K562 (cell line): Measurements from ENCODE around the gene PARD3. TPM values are rescaled to one million over a fixed set of nuclear protein-coding genes. Genes with fewer than 3 reads are reported as not detected.

Experiments
- ATAC-seq: fragments of 200-7000 bp; cut with Tn5 transposase; 3 replicates; pipeline ENCODE4 v1.9.1; 2020; ENCODE audit warnings: moderate library complexity
- BruUV-seq: library from RNA; stranded (reverse); fragments of 400-500 nt; replicated peaks from 2 replicates; lab custom pipeline; 2021; lab: Mats Ljungman, UMichigan
- CTCF ChIA-PET: fragments of 300-600 bp; formaldehyde crosslinking; extraction: SDS; loops from one replicate; lab custom pipeline; 2021; ENCODE audit warnings: low intra/inter-chr PET ratio; lab: Yijun Ruan, JAX
- POLR2A ChIA-PET: fragments of 300-600, 350-650 bp; sonication (Branson Sonifier 250); formaldehyde crosslinking; extraction: SDS; loops from one replicate; lab custom pipeline; 2021; ENCODE audit warnings: antibody characterized with exemption, inconsistent platforms; lab: Yijun Ruan, JAX
- DNase-seq, 4 experiments: peaks; one replicate each; pipeline versions ENCODE4 v3.0.0 to v3.0.0-alpha.2; 2011 to 2018; ENCODE audit warnings: low spot score in 3 of 4, mixed read lengths in 3 of 4; ENCODE audit errors: extremely low read depth in 1 of 4
- FAIRE-seq: peaks from 2 replicates; lab custom pipeline; 2011; peaks lifted over from hg19 to GRCh38; lab: Jason Lieb, UNC
- H2AFZ ChIP-seq: 2 replicates; pipeline ENCODE4 v1.6.0; 2011; ENCODE audit warnings: low read depth, low read length, control low read depth, inconsistent platforms
- H3K27ac ChIP-seq: fragments of 200-600 bp; 3 replicates; pipeline ENCODE4 v1.8.0; 2011; ENCODE audit warnings: low read depth, mild to moderate bottlenecking, control low read depth, inconsistent platforms, low read length, moderate library complexity, mixed read lengths; ENCODE audit errors: extremely low read depth
- H3K27me3 ChIP-seq, 2 experiments: fragments of 300-600 bp in 1 of 2; 2 replicates in 1 of 2; 3 replicates in 1 of 2; pipeline versions ENCODE4 v1.6.0 to v1.8.0; 2011; ENCODE audit warnings: inconsistent platforms in 2 of 2, low read length in 2 of 2, mild to moderate bottlenecking in 1 of 2, mixed read lengths in 1 of 2, moderate library complexity in 1 of 2; ENCODE audit not compliant: control insufficient read depth in 2 of 2, insufficient read depth in 2 of 2
- H3K36me3 ChIP-seq: fragments of 300-600 bp; 3 replicates; pipeline ENCODE4 v1.8.0; 2011; ENCODE audit warnings: mild to moderate bottlenecking, low read length, inconsistent platforms; ENCODE audit not compliant: control insufficient read depth, insufficient read depth
- H3K4me1 ChIP-seq, 2 experiments: fragments of 200-600 bp in 1 of 2; replicated peaks in 1 of 2; 2 replicates in 1 of 2; 3 replicates in 1 of 2; pipeline versions ENCODE4 v1.5.1 to v1.8.0; 2011; ENCODE audit warnings: inconsistent platforms in 2 of 2, low read length in 2 of 2, mild to moderate bottlenecking in 1 of 2, mixed read lengths in 1 of 2, moderate library complexity in 1 of 2; ENCODE audit not compliant: control insufficient read depth in 2 of 2, insufficient read depth in 2 of 2
- H3K4me2 ChIP-seq: 2 replicates; pipeline ENCODE4 v1.6.1; 2011; ENCODE audit warnings: low read length, control low read depth, inconsistent platforms, mixed read lengths; ENCODE audit not compliant: insufficient read depth
- H3K4me3 ChIP-seq: fragments of 200-600 bp; sonication (generic), shearing (Covaris generic); 2 replicates; pipeline ENCODE4 v1.5.1; 2016; ENCODE audit warnings: control low read depth, inconsistent platforms
- H3K79me2 ChIP-seq: fragments of 200-600 bp; 3 replicates; pipeline ENCODE4 v1.8.0; 2011; ENCODE audit warnings: low read length, inconsistent platforms; ENCODE audit not compliant: control insufficient read depth, insufficient read depth
- H3K9ac ChIP-seq, 2 experiments: 2 replicates each; pipeline versions ENCODE4 v1.6.0 to v1.6.1; 2011; ENCODE audit warnings: low read depth in 2 of 2, low read length in 2 of 2, control low read depth in 1 of 2, inconsistent platforms in 1 of 2, mild to moderate bottlenecking in 1 of 2, mixed read lengths in 1 of 2; ENCODE audit not compliant: insufficient read depth in 1 of 2
- H3K9me1 ChIP-seq: one replicate; pipeline ENCODE4 v1.6.0; 2011; ENCODE audit warnings: inconsistent platforms, mild to moderate bottlenecking, low read length, moderate library complexity; ENCODE audit not compliant: control insufficient read depth, insufficient read depth
- H3K9me3 ChIP-seq: replicated peaks from 2 replicates; pipeline ENCODE4 v1.5.1; 2011; ENCODE audit warnings: low read depth, low read length, inconsistent platforms; ENCODE audit not compliant: control insufficient read depth, insufficient read depth
- H4K20me1 ChIP-seq: replicated peaks from 2 replicates; pipeline ENCODE4 v1.6.1; 2011; ENCODE audit warnings: low read length, inconsistent platforms, mixed read lengths; ENCODE audit not compliant: control insufficient read depth, insufficient read depth
- ASH1L ChIP-seq: fragments of 450-650 bp; IDR thresholded peaks from 2 replicates; pipeline ENCODE4 v1.6.1; 2018; ENCODE audit warnings: borderline replicate concordance, mild to moderate bottlenecking, low read depth; ENCODE audit not compliant: partially characterized antibody
- BRCA1 ChIP-seq, 2 experiments: fragments of 450-650 bp in 1 of 2; sonication (generic) in 1 of 2; formaldehyde crosslinking in 1 of 2; IDR thresholded peaks; 2 replicates each; pipeline versions ENCODE4 v1.5.0 to v1.6.1; 2017 to 2020; ENCODE audit warnings: mild to moderate bottlenecking in 1 of 2, missing genetic modification reagents in 1 of 2
- CBX8 ChIP-seq: fragments of 200-600 bp; sonication (generic); IDR thresholded peaks from 2 replicates; pipeline ENCODE4 v1.6.1; 2012; ENCODE audit warnings: borderline replicate concordance, mixed run types, low read depth, mild to moderate bottlenecking, moderate library complexity, mixed read lengths, low read length, control low read depth, inconsistent platforms; ENCODE audit not compliant: poor library complexity, severe bottlenecking; ENCODE audit errors: extremely low read depth
- KAT2B ChIP-seq: IDR thresholded peaks from one replicate; pipeline ENCODE4 v1.6.1; 2012; ENCODE audit warnings: low read depth, mild to moderate bottlenecking, control low read depth, inconsistent platforms, low read length, moderate library complexity
- KLF10 ChIP-seq: fragments of 250-450 bp; sonication (Bioruptor Pico); IDR thresholded peaks from 2 replicates; pipeline ENCODE4 v1.6.1; 2021; ENCODE audit warnings: matching md5 sums
- NFIX ChIP-seq: fragments of 250-450 bp; sonication (Bioruptor Pico); IDR thresholded peaks from 2 replicates; pipeline ENCODE4 v1.4.0; 2020; ENCODE audit warnings: low read depth, mild to moderate bottlenecking, moderate library complexity
- PHF21A ChIP-seq: fragments of 450-650 bp; IDR thresholded peaks from 2 replicates; pipeline ENCODE4 v1.6.1; 2017; ENCODE audit warnings: low read depth, borderline replicate concordance
- PRPF4 ChIP-seq: fragments of 200-400 bp; formaldehyde crosslinking; IDR thresholded peaks from one replicate; pipeline ENCODE4 v1.6.1; 2017; ENCODE audit warnings: low read length, low read depth, mild to moderate bottlenecking; ENCODE audit not compliant: insufficient read depth, poor library complexity, severe bottlenecking
- SP2 ChIP-seq: IDR thresholded peaks from 2 replicates; pipeline ENCODE4 v1.6.1; 2011; ENCODE audit warnings: mild to moderate bottlenecking, low read depth, low read length, moderate library complexity; ENCODE audit not compliant: poor library complexity, severe bottlenecking; ENCODE audit errors: extremely low read depth
- XRCC5 ChIP-seq: fragments of 200-400 bp; formaldehyde crosslinking; IDR thresholded peaks from 2 replicates; pipeline ENCODE4 v1.6.1; 2017; ENCODE audit warnings: low read depth, mild to moderate bottlenecking, low read length
- ZNF518B ChIP-seq: fragments of 250-450 bp; sonication (Bioruptor Pico); IDR thresholded peaks from 2 replicates; pipeline ENCODE4 v1.5.0; 2021; ENCODE audit warnings: mild to moderate bottlenecking, moderate library complexity
- WGBS: fragments of 100-300 bp; shearing (Covaris generic); methylation state at CpG from one replicate; pipeline ENCODE4 v1.1.6; 2016; ENCODE audit warnings: low coverage, mixed read lengths; ENCODE audit not compliant: insufficient coverage; ENCODE audit errors: missing lambda C conversion rate; 5-methylcytosine and 5-hydroxymethylcytosine counted together
- in situ Hi-C: fragments of 300-500 bp; cut with MboI; formaldehyde crosslinking; loops from 4 replicates; pipeline ENCODE4 v1.15.0; 2018; ENCODE audit warnings: inconsistent platforms, mixed read lengths
- intact Hi-C: fragments of 100-400 bp; cut with micrococcal nuclease; formaldehyde crosslinking; loops from 2 replicates; pipeline ENCODE4 v1.14.2; 2022
- polyA plus RNA-seq, 8 experiments: library from polyadenylated mRNA; depleted of rRNA in 4 of 8; stranded (reverse) in 5 of 8; unstranded in 3 of 8; fragments of >200 nt; fragmentation: Nextera tagmentation in 2 of 8; fragmentation: Illumina TruSeq in 1 of 8; extraction: Ambion mirVana in 2 of 8; extraction: Trizol in 1 of 8; gene quantifications; 2 replicates each; pipeline versions ENCODE4 v1.2.1 to v1.2.3, GENCODE V29; 2011 to 2014; ENCODE audit warnings: inconsistent platforms in 1 of 8, missing spikeins in 1 of 8
- total RNA-seq, 7 experiments: library from RNA; depleted of rRNA in 6 of 7; stranded (reverse); fragments of >200 nt in 6 of 7; fragmentation: Illumina TruSeq in 2 of 7; extraction: Trizol in 2 of 7; gene quantifications; 2 replicates each; pipeline versions ENCODE4 v1.2.1 to v1.2.3, GENCODE V29; 2011 to 2021; ENCODE audit warnings: low replicate concordance in 1 of 7

Gene PARD3
- total and polyA plus RNA-seq, 9 of the 15 experiments (the other 6 are each of a cell fraction or from before 2014, with no cell fraction given) = 2.7 to 11.7 (median 7.7) TPM

GRCh38 chr10:34812771-34813170 is 2.3 kb downstream of the PARD3 start:
- peaks cover 12% of the 10 kb centered on the region for H4K20me1 ChIP-seq
- H3K4me3 ChIP-seq = no peak overlapping the region
- DNase-seq (no peak), FAIRE-seq (peak; percentile 37), ATAC-seq (no peak)
- no peaks in the 10 kb centered on the region; the same call in 2 of the 3 replicates for H3K79me2 ChIP-seq
- H3K36me3 ChIP-seq = no peaks in the 10 kb centered on the region
- H3K4me2 ChIP-seq = no peak overlapping the region
- CTCF ChIA-PET = no interaction called here
- no peak overlapping the region for H3K9ac ChIP-seq
- POLR2A ChIA-PET = interaction anchor here (0.6 kb wide), 1 partner anchor 101 kb away, joined by 3 read pairs; no protein-coding TSS in a partner anchor
- no peaks in the 10 kb centered on the region for H3K9me1 ChIP-seq
- no TSS peak for BruUV-seq
- no peak for TF ChIP-seq ASH1L
- no peak for TF ChIP-seq BRCA1 (IDR thresholded peaks at IDR 0.05)
- TF ChIP-seq BRCA1 (CRISPR knock-in tag; IDR thresholded peaks at IDR 0.05) = no peak
- no peak for TF ChIP-seq KLF10 (CRISPR knock-in tag)
- TF ChIP-seq PRPF4 = no peak
- TF ChIP-seq PHF21A = no peak
- no peak for TF ChIP-seq NFIX
- no peak for TF ChIP-seq KAT2B
- TF ChIP-seq SP2 = no peak
- TF ChIP-seq XRCC5 = no peak
- no peak for TF ChIP-seq ZNF518B (CRISPR knock-in tag)
- no peak for TF ChIP-seq CBX8
- peaks cover 12 to 37% of the 10 kb centered on the region in 2 experiments for H3K27me3 ChIP-seq
- no peaks in the 10 kb centered on the region for H3K9me3 ChIP-seq
- intact Hi-C loops = no loop called here
- H3K27ac ChIP-seq = no peak overlapping the region
- H2AFZ ChIP-seq = no peak overlapping the region
- 35% methylated on average over 5 of the region's 5 CpGs for whole genome bisulfite sequencing
- peaks cover 0 to 14% of the 10 kb centered on the region in 2 experiments; a peak in 3 of 5 replicates for H3K4me1 ChIP-seq
- in situ Hi-C loops = no loop called here
